ENCODE data around the gene TMPRSS11B. TPM values are rescaled to one million over a fixed set of nuclear protein-coding genes. Genes with fewer than 3 reads are reported as not detected.

TMPRSS11B gene
- total RNA-seq, 2 experiments from 2014 or later: not detected

- ChIA-PET POLR2A (no interaction called here), CTCF (interaction anchor here (1.7 to 2.0 kb wide), 2 partner anchors 13 to 190 kb away, joined by 5 to 10 read pairs; no protein-coding TSS in a partner anchor)
- H3K4me3 Mint-ChIP-seq: no peak overlapping the region
- peaks cover 2% of the 10 kb centered on the region for H3K4me1 Mint-ChIP-seq (ENCODE audit: low read depth)
- no peak for TF ChIP-seq CTCF (IDR thresholded peaks at IDR 0.05)
- DNase-seq: no peak
- H3K9me3 Mint-ChIP-seq: no peaks in the 10 kb centered on the region
- intact Hi-C loops (cut with micrococcal nuclease): no loop called here
- H3K27me3 Mint-ChIP-seq: peaks cover 6% of the 10 kb centered on the region
- ATAC-seq: no peak
- H3K27ac Mint-ChIP-seq: no peak overlapping the region
- H3K36me3 Mint-ChIP-seq (ENCODE audit: low read depth): no peaks in the 10 kb centered on the region
These were observed 68.6 kb downstream of the TMPRSS11B start for GRCh38 chr4:68176904-68177303.

Other genes starting within 250 kb of the TMPRSS11B start
- not detected for gene TMPRSS11F, start 115.8 kb downstream of the TMPRSS11B start, total RNA-seq
- 10 to 100 TPM; 74.7 to 75.4 TPM for gene YTHDC1, start 104.4 kb upstream of the TMPRSS11B start, total RNA-seq
- gene TMPRSS11E, start 201.8 kb upstream of the TMPRSS11B start, total RNA-seq: under 1 TPM in 1 of 2 experiments, not detected in 1; 0.11 TPM